OCI-LY7 (cell line): Measurements from ENCODE around the gene SPRY2.

Experiments used
- EZH2phosphoT487 ChIP-seq: fragments of 200-600 bp; sonication (generic); IDR thresholded peaks from 2 replicates; pipeline ENCODE4 v1.6.1; 2018; ENCODE audit warnings: low read depth, borderline replicate concordance, mild to moderate bottlenecking, mixed run types, antibody characterized with exemption, low read length, moderate library complexity, mixed read lengths
- TF ChIP-seq, protein P1 (sequence below): fragments of 200-600 bp; sonication (generic); conservative IDR thresholded peaks from 2 replicates; pipeline ENCODE4 v1.5.1; 2014; ENCODE audit warnings: mild to moderate bottlenecking, antibody characterized with exemption, low read length, moderate library complexity, mixed read lengths

DNA sequence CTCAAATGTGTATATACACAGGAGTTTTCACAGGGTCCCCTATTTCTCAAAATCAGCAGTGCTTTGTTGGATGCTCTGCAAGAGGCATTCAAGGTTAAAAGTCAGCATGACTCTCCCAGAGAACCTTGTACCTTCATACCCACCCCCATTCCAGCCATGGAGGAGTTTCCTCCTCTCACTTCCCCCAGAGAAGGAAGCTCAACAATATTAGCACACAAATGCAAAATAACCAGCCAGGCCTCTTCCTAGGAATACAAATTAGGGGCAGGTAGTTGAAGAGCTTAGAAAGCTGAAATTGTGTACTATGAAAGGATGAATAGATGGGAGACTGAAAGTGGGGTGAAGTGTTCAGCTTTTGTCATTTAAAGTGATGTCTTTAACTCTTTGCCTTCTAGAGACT is 43.8 kb downstream of the SPRY2 start:
- TF ChIP-seq, protein P1, sequence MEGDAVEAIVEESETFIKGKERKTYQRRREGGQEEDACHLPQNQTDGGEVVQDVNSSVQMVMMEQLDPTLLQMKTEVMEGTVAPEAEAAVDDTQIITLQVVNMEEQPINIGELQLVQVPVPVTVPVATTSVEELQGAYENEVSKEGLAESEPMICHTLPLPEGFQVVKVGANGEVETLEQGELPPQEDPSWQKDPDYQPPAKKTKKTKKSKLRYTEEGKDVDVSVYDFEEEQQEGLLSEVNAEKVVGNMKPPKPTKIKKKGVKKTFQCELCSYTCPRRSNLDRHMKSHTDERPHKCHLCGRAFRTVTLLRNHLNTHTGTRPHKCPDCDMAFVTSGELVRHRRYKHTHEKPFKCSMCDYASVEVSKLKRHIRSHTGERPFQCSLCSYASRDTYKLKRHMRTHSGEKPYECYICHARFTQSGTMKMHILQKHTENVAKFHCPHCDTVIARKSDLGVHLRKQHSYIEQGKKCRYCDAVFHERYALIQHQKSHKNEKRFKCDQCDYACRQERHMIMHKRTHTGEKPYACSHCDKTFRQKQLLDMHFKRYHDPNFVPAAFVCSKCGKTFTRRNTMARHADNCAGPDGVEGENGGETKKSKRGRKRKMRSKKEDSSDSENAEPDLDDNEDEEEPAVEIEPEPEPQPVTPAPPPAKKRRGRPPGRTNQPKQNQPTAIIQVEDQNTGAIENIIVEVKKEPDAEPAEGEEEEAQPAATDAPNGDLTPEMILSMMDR = no peak
- no peak for TF ChIP-seq EZH2phosphoT487
